HCT116 (cell line): ENCODE measurements around the gene TP53TG5. TPM values are rescaled to one million over a fixed set of nuclear protein-coding genes. Genes with fewer than 3 reads are reported as not detected.

Experiments
- ATAC-seq: fragments of 200-7000 bp; cut with Tn5 transposase; 2 replicates; pipeline ENCODE4 v1.9.1; 2020; ENCODE audit warnings: mild to moderate bottlenecking, moderate library complexity
- BruUV-seq: library from RNA; stranded (reverse); fragments of 400-500 nt; replicated peaks from 2 replicates; lab custom pipeline; 2021; lab: Mats Ljungman, UMichigan
- CTCF ChIA-PET: fragments of 300-600 bp; sonication (Branson Sonifier 250); formaldehyde crosslinking; loops from one replicate; lab custom pipeline; 2021; ENCODE audit warnings: antibody characterized with exemption; lab: Charles Lee
- POLR2A ChIA-PET: fragments of 300-600, 350-600 bp; sonication (Branson Sonifier 250); formaldehyde crosslinking; loops from one replicate; lab custom pipeline; 2021; ENCODE audit warnings: antibody characterized with exemption; lab: Charles Lee
- RAD21 ChIA-PET, 2 experiments: fragments of 300-600 bp; sonication (Branson Sonifier 250); formaldehyde crosslinking; loops; one replicate each; lab custom pipeline; 2023; ENCODE audit warnings: low total read pairs in 2 of 2; ENCODE audit not compliant: uncharacterized antibody in 2 of 2, unreplicated experiment in 2 of 2, low non-redundant PET in 1 of 2; lab: Charles Lee
- DNase-seq: peaks from one replicate; pipeline ENCODE4 v3.0.0-alpha.2; 2010; ENCODE audit warnings: low read depth, low spot score
- H2AFZ ChIP-seq: fragments of 200-600 bp; shearing (Covaris generic), sonication (generic); 2 replicates; pipeline ENCODE4 v1.6.1; 2017; ENCODE audit warnings: low read depth, mixed run types, mixed read lengths, antibody characterized with exemption, low read length; ENCODE audit not compliant: poor library complexity, severe bottlenecking
- H3K27ac ChIP-seq: 2 replicates; pipeline ENCODE4 v1.5.1; 2012; ENCODE audit warnings: low read depth, low read length
- H3K27me3 ChIP-seq: fragments of 200-600 bp; sonication (generic); 2 replicates; pipeline ENCODE4 v1.6.1; 2016; ENCODE audit warnings: mixed run types, low read length, mixed read lengths; ENCODE audit not compliant: insufficient read depth
- H3K36me3 ChIP-seq, 2 experiments: fragments of 200-500 bp in 1 of 2; fragments of 200-600 bp in 1 of 2; sonication (Bioruptor generic) in 1 of 2; sonication (generic) in 1 of 2; 2 replicates each; pipeline versions ENCODE4 v1.5.1 to v1.6.1; 2014 to 2016; ENCODE audit warnings: low read length in 2 of 2, inconsistent platforms in 1 of 2, mixed read lengths in 1 of 2, mixed run types in 1 of 2; ENCODE audit not compliant: insufficient read depth in 2 of 2, control insufficient read depth in 1 of 2
- H3K4me1 ChIP-seq, 2 experiments: fragments of 200-600 bp in 1 of 2; sonication (generic) in 1 of 2; 2 replicates each; pipeline versions ENCODE4 v1.5.1 to v1.6.1; 2012 to 2017; ENCODE audit warnings: low read length in 2 of 2, inconsistent platforms in 1 of 2, mild to moderate bottlenecking in 1 of 2, mixed read lengths in 1 of 2, mixed run types in 1 of 2, moderate library complexity in 1 of 2; ENCODE audit not compliant: insufficient read depth in 2 of 2, control insufficient read depth in 1 of 2
- H3K4me2 ChIP-seq: fragments of 200-600 bp; sonication (generic); 2 replicates; pipeline ENCODE4 v1.6.1; 2017; ENCODE audit warnings: mixed run types, low read length, mixed read lengths
- H3K4me3 ChIP-seq, 2 experiments: fragments of 200-600 bp in 1 of 2; sonication (generic) in 1 of 2; replicated peaks in 1 of 2; 2 replicates each; pipeline ENCODE4 v1.5.1; 2011 to 2016; ENCODE audit warnings: low read length in 2 of 2, control low read depth in 1 of 2, low read depth in 1 of 2, mild to moderate bottlenecking in 1 of 2, mixed read lengths in 1 of 2, mixed run types in 1 of 2
- H3K79me2 ChIP-seq: fragments of 200-600 bp; sonication (generic); 2 replicates; pipeline ENCODE4 v1.6.1; 2017; ENCODE audit warnings: mild to moderate bottlenecking, mixed run types, low read length, moderate library complexity, mixed read lengths; ENCODE audit not compliant: insufficient read depth
- H3K9ac ChIP-seq: fragments of 200-600 bp; sonication (generic); 2 replicates; pipeline ENCODE4 v1.6.1; 2016; ENCODE audit warnings: low read length, mixed read lengths
- H3K9me2 ChIP-seq: fragments of 200-600 bp; sonication (generic), shearing (Covaris generic); 2 replicates; pipeline ENCODE4 v1.6.1; 2017; ENCODE audit warnings: mixed run types, mild to moderate bottlenecking, moderate library complexity; ENCODE audit not compliant: insufficient read depth
- H3K9me3 ChIP-seq, 2 experiments: fragments of 200-500 bp in 1 of 2; fragments of 200-600 bp in 1 of 2; sonication (Bioruptor generic) in 1 of 2; sonication (generic) in 1 of 2; 2 replicates each; pipeline ENCODE4 v1.6.1; 2014 to 2017; ENCODE audit warnings: low read length in 2 of 2, mixed read lengths in 2 of 2, inconsistent platforms in 1 of 2, low read depth in 1 of 2, mild to moderate bottlenecking in 1 of 2, mixed run types in 1 of 2, moderate library complexity in 1 of 2; ENCODE audit not compliant: control insufficient read depth in 1 of 2, insufficient read depth in 1 of 2
- H4K20me1 ChIP-seq: fragments of 200-600 bp; sonication (generic), shearing (Covaris generic); 2 replicates; pipeline ENCODE4 v1.6.1; 2017; ENCODE audit warnings: mixed run types, mild to moderate bottlenecking, moderate library complexity; ENCODE audit not compliant: insufficient read depth
- CBX3 ChIP-seq: IDR thresholded peaks from 2 replicates; pipeline ENCODE4 v1.6.1; 2012; ENCODE audit warnings: low read depth
- CEBPB ChIP-seq: IDR thresholded peaks from 2 replicates; pipeline ENCODE4 v1.6.1; 2012; ENCODE audit warnings: low read depth
- EGR1 ChIP-seq: IDR thresholded peaks from 2 replicates; pipeline ENCODE4 v1.6.1; 2012; ENCODE audit warnings: low read depth
- ELF1 ChIP-seq: IDR thresholded peaks from 2 replicates; pipeline ENCODE4 v1.6.1; 2012; ENCODE audit warnings: low read depth, borderline replicate concordance
- EZH2 ChIP-seq: fragments of 200-600 bp; sonication (generic); IDR thresholded peaks from 2 replicates; pipeline ENCODE4 v1.6.1; 2017; ENCODE audit warnings: antibody characterized with exemption, mixed run types
- JUND ChIP-seq: IDR thresholded peaks from 2 replicates; pipeline ENCODE4 v1.6.1; 2012
- RAD21 ChIP-seq: IDR thresholded peaks from 2 replicates; pipeline ENCODE4 v1.6.1; 2012; ENCODE audit warnings: low read depth, mild to moderate bottlenecking
- SIN3A ChIP-seq: IDR thresholded peaks from 2 replicates; pipeline ENCODE4 v1.6.1; 2012; ENCODE audit warnings: low read depth
- SP1 ChIP-seq: IDR thresholded peaks from 2 replicates; pipeline ENCODE4 v1.6.1; 2012; ENCODE audit warnings: low read depth
- SRF ChIP-seq: IDR thresholded peaks from 2 replicates; pipeline ENCODE4 v1.6.1; 2012; ENCODE audit warnings: low read depth
- TCF7L2 ChIP-seq: IDR thresholded peaks from 2 replicates; pipeline ENCODE4 v1.7.0; 2011; ENCODE audit warnings: borderline replicate concordance, inconsistent platforms; ENCODE audit not compliant: insufficient read depth, insufficient read length; ENCODE audit errors: extremely low read depth
- YY1 ChIP-seq: IDR thresholded peaks from 2 replicates; pipeline ENCODE4 v1.6.1; 2011; ENCODE audit warnings: low read length, low read depth, moderate library complexity, mild to moderate bottlenecking; ENCODE audit not compliant: insufficient replicate concordance; ENCODE audit errors: extremely low read depth
- intact Hi-C: fragments of 100-400 bp; cut with micrococcal nuclease; formaldehyde crosslinking; loops from 2 replicates; pipeline ENCODE4 v1.10.0; 2022
- total RNA-seq: library from RNA; stranded (reverse); gene quantifications from one replicate; pipeline ENCODE4 v1.2.1, GENCODE V29; 2021; ENCODE audit not compliant: unreplicated experiment
- TF ChIP-seq, protein P1 (sequence below): IDR thresholded peaks from 2 replicates; pipeline ENCODE4 v1.6.1; 2012
- TF ChIP-seq, protein P2 (sequence below), 3 experiments: fragments of 200-600 bp in 1 of 3; sonication (generic) in 1 of 3; IDR thresholded peaks in 2 of 3; conservative IDR thresholded peaks in 1 of 3; 2 replicates each; pipeline ENCODE4 v1.5.1; 2012 to 2017; ENCODE audit warnings: low read depth in 2 of 3, low read length in 2 of 3, antibody characterized with exemption in 1 of 3, borderline replicate concordance in 1 of 3, control low read depth in 1 of 3, mild to moderate bottlenecking in 1 of 3, mixed read lengths in 1 of 3, mixed run types in 1 of 3, moderate library complexity in 1 of 3; ENCODE audit not compliant: insufficient read depth in 1 of 3
- TF ChIP-seq, protein P3 (sequence below): IDR thresholded peaks from 2 replicates; pipeline ENCODE4 v1.6.1; 2011; ENCODE audit warnings: mild to moderate bottlenecking, low read length, moderate library complexity; ENCODE audit not compliant: insufficient replicate concordance; ENCODE audit errors: extremely low read depth
- TF ChIP-seq, protein P4 (sequence below): IDR thresholded peaks from 2 replicates; pipeline ENCODE4 v1.6.1; 2012; ENCODE audit warnings: low read depth

The TP53TG5 gene
- total RNA-seq, 1 experiment from 2014 or later = 0.76 TPM

DNA sequence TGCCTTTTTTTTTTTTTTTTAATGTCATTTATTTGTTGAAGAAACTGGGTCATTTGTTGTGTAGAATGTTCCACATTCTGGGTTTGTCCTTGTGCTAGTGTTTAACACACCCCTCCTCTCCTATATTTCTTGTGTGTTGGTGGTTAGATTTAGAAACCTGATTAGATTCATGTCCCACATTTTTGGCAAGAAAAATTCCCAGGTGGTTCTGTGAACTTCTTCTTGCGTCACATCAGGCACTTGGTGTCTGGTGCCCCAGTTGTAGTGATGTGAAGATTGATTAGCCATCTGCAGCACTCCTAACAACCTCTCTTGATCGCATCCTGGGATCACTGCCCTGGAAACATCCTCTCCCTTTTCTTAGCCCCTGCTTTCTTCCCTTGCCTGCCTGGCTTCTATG is 45.6 kb upstream of the TP53TG5 start:
- no peaks in the 10 kb centered on the region for H3K4me1 ChIP-seq
- H3K4me2 ChIP-seq = no peak overlapping the region
- no peaks in the 10 kb centered on the region for H3K27me3 ChIP-seq
- intact Hi-C loops = no loop called here
- POLR2A ChIA-PET = no interaction called here
- RAD21 ChIA-PET = no interaction called here
- H3K27ac ChIP-seq = no peak overlapping the region
- H2AFZ ChIP-seq = no peak overlapping the region
- no peaks in the 10 kb centered on the region for H3K9me2 ChIP-seq
- CTCF ChIA-PET = no interaction called here
- DNase-seq (no peak), ATAC-seq (no peak)
- no peaks in the 10 kb centered on the region for H4K20me1 ChIP-seq
- H3K79me2 ChIP-seq = peaks cover 5% of the 10 kb centered on the region; the same call in 1 of the 2 replicates
- no peak for TF ChIP-seq RAD21
- no peak for TF ChIP-seq CEBPB
- TF ChIP-seq EZH2 = no peak
- TF ChIP-seq, protein P1, sequence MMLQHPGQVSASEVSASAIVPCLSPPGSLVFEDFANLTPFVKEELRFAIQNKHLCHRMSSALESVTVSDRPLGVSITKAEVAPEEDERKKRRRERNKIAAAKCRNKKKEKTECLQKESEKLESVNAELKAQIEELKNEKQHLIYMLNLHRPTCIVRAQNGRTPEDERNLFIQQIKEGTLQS = no peak
- no peak for TF ChIP-seq ELF1
- no peak for TF ChIP-seq JUND
- TF ChIP-seq SP1 = no peak
- TF ChIP-seq, protein P2, sequence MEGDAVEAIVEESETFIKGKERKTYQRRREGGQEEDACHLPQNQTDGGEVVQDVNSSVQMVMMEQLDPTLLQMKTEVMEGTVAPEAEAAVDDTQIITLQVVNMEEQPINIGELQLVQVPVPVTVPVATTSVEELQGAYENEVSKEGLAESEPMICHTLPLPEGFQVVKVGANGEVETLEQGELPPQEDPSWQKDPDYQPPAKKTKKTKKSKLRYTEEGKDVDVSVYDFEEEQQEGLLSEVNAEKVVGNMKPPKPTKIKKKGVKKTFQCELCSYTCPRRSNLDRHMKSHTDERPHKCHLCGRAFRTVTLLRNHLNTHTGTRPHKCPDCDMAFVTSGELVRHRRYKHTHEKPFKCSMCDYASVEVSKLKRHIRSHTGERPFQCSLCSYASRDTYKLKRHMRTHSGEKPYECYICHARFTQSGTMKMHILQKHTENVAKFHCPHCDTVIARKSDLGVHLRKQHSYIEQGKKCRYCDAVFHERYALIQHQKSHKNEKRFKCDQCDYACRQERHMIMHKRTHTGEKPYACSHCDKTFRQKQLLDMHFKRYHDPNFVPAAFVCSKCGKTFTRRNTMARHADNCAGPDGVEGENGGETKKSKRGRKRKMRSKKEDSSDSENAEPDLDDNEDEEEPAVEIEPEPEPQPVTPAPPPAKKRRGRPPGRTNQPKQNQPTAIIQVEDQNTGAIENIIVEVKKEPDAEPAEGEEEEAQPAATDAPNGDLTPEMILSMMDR (IDR thresholded peaks at IDR 0.05 in 2 of 3, conservative IDR thresholded peaks at IDR 0.05 in 1 of 3; ENCODE audit: borderline replicate concordance in 1 of 3, insufficient read depth in 1 of 3, low read depth in 2 of 3, low read length in 2 of 3) = no peak
- no peak for TF ChIP-seq EGR1
- no peak for TF ChIP-seq SRF
- TF ChIP-seq, protein P3, sequence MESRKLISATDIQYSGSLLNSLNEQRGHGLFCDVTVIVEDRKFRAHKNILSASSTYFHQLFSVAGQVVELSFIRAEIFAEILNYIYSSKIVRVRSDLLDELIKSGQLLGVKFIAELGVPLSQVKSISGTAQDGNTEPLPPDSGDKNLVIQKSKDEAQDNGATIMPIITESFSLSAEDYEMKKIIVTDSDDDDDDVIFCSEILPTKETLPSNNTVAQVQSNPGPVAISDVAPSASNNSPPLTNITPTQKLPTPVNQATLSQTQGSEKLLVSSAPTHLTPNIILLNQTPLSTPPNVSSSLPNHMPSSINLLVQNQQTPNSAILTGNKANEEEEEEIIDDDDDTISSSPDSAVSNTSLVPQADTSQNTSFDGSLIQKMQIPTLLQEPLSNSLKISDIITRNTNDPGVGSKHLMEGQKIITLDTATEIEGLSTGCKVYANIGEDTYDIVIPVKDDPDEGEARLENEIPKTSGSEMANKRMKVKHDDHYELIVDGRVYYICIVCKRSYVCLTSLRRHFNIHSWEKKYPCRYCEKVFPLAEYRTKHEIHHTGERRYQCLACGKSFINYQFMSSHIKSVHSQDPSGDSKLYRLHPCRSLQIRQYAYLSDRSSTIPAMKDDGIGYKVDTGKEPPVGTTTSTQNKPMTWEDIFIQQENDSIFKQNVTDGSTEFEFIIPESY = no peak
- TF ChIP-seq YY1 = no peak
- TF ChIP-seq TCF7L2 = no peak
- TF ChIP-seq SIN3A = no peak
- no peak for TF ChIP-seq CBX3
- TF ChIP-seq, protein P4, sequence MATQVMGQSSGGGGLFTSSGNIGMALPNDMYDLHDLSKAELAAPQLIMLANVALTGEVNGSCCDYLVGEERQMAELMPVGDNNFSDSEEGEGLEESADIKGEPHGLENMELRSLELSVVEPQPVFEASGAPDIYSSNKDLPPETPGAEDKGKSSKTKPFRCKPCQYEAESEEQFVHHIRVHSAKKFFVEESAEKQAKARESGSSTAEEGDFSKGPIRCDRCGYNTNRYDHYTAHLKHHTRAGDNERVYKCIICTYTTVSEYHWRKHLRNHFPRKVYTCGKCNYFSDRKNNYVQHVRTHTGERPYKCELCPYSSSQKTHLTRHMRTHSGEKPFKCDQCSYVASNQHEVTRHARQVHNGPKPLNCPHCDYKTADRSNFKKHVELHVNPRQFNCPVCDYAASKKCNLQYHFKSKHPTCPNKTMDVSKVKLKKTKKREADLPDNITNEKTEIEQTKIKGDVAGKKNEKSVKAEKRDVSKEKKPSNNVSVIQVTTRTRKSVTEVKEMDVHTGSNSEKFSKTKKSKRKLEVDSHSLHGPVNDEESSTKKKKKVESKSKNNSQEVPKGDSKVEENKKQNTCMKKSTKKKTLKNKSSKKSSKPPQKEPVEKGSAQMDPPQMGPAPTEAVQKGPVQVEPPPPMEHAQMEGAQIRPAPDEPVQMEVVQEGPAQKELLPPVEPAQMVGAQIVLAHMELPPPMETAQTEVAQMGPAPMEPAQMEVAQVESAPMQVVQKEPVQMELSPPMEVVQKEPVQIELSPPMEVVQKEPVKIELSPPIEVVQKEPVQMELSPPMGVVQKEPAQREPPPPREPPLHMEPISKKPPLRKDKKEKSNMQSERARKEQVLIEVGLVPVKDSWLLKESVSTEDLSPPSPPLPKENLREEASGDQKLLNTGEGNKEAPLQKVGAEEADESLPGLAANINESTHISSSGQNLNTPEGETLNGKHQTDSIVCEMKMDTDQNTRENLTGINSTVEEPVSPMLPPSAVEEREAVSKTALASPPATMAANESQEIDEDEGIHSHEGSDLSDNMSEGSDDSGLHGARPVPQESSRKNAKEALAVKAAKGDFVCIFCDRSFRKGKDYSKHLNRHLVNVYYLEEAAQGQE = no peak
- H3K9ac ChIP-seq = no peak overlapping the region
- no TSS peak for BruUV-seq
- peaks cover 38 to 49% of the 10 kb centered on the region in 2 experiments; a peak in 3 of 4 replicates for H3K36me3 ChIP-seq
- H3K9me3 ChIP-seq = no peaks in the 10 kb centered on the region
- no peak overlapping the region for H3K4me3 ChIP-seq
